Tibial nerve (tissue), 4 donors: ENCODE results near the gene OR7A5.

ENCODE experiments used
- CTCF ChIP-seq, 5 experiments: fragments of 200-600 bp in 3 of 5; fragments of 450-650 bp in 2 of 5; sonication (generic) in 3 of 5; IDR thresholded peaks; one replicate each; pipeline ENCODE4 v1.5.1; 2016 to 2019; ENCODE audit warnings: antibody characterized with exemption in 5 of 5, mild to moderate bottlenecking in 3 of 5, moderate library complexity in 2 of 5
- EP300 ChIP-seq, 2 donors: sonication (generic); formaldehyde crosslinking; IDR thresholded peaks; one replicate each; pipeline ENCODE4 v1.6.1; 2017; ENCODE audit warnings: antibody characterized with exemption in 2 of 2, mild to moderate bottlenecking in 1 of 2
- POLR2A ChIP-seq, 2 donors: fragments of 450-650 bp; IDR thresholded peaks; one replicate each; pipeline ENCODE4 v1.6.1; 2017; ENCODE audit warnings: antibody characterized with exemption in 2 of 2, mild to moderate bottlenecking in 2 of 2, moderate library complexity in 2 of 2

GRCh38 chr19:14782626-14783409 is 52.2 kb downstream of the OR7A5 start:
- TF ChIP-seq CTCF (IDR thresholded peaks at IDR 0.05) (no peak), POLR2A (IDR thresholded peaks at IDR 0.05) (no peak), EP300 (IDR thresholded peaks at IDR 0.05) (no peak)
